HG02678 (cell line): ENCODE data around the gene ACO2.
"Not testable (repeated sequence)": the region's sequence is repeated elsewhere in the genome, so short reads cannot be mapped to it uniquely, and the experiment has no call there.

Source experiments
- ATAC-seq: cut with Tn5 transposase; IDR thresholded peaks from one replicate; pipeline ENCODE4 v1.9.1; 2021; ENCODE audit warnings: mild to moderate bottlenecking, moderate library complexity; ENCODE audit not compliant: unreplicated experiment

Gene ACO2

GRCh38 chr22:41468381-41469217 is at the start of gene ACO2, which contains the start of gene PHF5A:
Gene ACO2 (plus strand): TSS chr22:41469117. CDS start chr22:41469147, 30 bp downstream.
Gene PHF5A (minus strand): TSS chr22:41468692. CDS start chr22:41468653, 39 bp downstream.
- ATAC-seq = peak; percentile 85

- no peak for ATAC-seq
These were observed 43.1 kb upstream of the ACO2 start for GRCh38 chr22:41425660-41426365.

DNA sequence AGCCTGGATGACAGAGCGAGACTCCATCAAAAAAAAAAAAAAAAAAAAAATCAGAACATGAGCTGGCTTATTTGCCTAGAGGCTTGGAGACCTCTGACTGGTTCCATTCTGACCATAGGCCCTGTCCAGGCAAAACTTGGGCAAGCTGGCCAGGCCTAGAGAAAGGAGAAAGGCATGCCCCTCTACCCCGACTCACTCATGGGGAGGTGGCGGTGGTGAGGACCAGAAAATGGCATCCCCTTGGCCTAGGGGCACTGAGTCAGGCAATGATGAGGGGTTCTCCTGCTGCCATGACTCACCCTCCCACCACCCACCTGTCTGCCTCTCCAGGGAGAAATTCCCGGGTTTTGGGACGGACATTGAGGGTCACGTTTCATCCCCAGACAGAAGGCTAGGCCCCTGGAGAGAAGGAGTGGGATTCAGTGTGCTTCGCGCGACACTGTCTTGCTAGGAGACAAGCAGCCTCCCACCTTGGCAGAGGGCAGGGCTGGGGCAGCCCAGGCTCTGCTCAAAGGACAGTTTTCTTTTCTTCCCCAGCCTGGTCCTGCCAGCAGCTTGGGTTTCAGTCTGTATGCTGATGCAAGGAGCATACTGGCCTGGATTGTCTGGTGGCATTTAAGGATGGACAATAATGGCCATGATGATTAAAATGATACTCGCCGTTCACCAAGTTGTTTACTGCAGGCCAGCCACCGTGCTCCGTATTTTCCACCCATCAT is 39.5 kb upstream of the ACO2 start:
- no peak for ATAC-seq

DNA sequence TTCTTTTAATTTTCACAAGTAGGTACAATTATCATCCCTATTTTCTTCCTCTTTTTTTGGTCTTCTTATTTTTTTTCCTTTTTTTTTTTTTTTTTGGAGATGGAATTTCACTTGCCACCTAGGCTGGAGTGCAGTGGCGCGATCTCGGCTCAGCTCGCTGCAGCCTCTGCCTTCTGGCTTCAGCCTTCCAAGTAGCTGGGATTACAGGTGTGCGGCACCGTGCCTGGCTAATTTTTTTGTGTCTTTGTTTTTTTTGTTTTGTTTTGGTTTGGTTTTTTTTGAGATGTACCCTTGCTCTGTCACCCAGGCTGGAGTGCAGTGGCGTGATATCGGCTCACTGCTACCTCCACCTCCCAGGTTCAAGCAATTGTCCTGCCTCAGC is 39.0 kb upstream of the ACO2 start:
- no peak for ATAC-seq

- no peak for ATAC-seq
These were observed 37.3 kb upstream of the ACO2 start for GRCh38 chr22:41431656-41432055.

- not testable (repeated sequence) for ATAC-seq
These were observed 35.4 kb upstream of the ACO2 start for GRCh38 chr22:41433480-41433879.

DNA sequence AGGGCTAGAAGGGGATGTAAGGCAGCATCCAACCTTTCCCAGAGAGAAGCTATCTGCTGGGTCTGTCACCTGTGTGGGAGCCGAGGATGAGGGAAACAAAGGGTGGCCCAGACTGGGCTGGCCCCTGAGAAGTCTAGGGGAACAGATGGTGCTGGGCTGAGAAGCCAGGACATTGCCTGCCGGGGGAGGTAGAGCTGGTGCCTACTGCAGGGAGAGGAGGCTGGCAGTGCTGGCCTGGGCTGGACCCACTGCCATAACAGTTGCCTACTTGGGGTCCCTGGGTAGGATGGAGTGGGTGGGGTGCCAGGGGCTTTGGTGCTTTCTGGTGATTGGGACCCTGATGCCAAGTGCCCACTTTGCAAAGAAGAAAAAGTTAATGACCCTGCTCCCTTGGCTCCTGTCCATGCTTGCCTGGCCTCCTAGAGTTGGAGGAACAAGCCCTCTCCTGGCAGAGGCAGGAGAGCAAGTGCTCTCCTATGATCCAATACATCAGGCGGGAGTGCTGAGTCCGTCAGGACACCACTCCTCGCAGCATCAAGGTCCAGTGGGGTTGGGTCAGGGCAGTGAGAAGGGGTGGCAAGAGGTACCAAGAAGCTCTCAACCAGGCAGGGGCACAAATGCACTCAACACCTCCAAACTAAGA is 34.4 kb upstream of the ACO2 start:
- ATAC-seq = not testable (repeated sequence)

GRCh38 chr22:41435560-41435959 is 33.4 kb upstream of the ACO2 start:
- ATAC-seq = no peak

- no peak for ATAC-seq
These were observed 32.4 kb upstream of the ACO2 start for GRCh38 chr22:41436322-41437113.

DNA sequence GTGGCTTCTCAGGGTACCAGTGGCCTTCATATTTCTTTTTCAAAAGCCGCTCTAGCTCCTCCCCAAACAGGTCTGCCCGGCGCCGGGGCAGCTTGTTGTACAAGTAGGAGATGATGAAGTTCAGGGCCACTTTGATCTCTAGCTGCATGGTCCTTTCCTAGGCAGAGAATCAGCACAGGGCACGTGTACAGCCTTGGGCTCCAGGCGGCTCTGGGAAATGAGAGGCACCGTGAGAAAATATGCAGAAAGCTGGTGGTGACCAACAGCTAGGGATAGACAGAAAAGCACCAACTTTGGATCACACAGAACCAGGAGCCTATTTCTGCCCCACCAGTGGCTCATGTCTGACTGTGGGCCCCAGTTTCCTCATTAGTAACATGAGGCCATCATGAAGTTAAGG is 31.7 kb upstream of the ACO2 start:
- no peak for ATAC-seq

DNA sequence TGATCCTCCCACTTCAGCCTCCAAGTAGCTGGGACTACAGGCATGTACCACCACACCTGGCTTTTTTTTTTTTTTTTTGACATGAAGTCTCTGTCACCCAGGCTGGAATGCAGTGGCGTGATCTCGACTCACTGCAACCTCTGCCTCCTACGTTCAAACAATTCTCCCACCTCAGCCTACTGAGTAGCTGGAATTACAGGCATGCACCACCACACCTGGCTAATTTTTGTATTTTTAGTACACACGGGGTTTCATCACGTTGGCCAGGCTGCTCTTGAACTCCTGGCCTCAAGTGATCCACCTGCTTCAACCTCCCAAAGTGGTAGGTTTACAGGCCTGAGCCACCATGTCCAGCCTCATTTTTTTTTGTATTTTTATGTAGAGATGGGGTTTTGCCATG is 28.4 kb upstream of the ACO2 start:
- not testable (repeated sequence) for ATAC-seq

DNA sequence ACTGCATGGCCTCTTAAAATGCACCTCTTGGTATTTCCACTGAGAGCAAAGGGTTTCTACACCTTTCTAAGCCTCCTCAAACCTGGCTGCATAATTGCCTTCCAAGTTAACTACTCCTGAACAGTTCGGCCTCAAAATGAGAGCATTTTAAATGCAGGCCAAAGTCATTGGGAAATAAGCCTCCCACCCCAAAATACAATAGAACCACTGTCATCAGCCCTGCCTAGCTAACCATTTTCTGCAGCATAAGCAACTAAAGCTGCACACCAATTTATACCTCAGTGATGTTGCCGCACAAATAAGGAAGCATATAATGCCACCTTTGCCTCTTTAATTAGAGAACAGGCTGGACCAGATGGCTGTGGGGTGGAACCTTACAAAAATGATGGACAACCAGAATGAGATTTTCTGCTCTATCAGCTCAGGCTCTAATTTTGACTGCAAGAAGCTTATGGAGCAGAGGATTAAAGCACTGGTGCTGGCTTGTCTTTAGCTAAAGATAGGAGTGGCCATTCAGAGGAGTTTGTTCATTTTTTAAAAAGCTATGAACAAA is 26.6 kb upstream of the ACO2 start:
- no peak for ATAC-seq

DNA sequence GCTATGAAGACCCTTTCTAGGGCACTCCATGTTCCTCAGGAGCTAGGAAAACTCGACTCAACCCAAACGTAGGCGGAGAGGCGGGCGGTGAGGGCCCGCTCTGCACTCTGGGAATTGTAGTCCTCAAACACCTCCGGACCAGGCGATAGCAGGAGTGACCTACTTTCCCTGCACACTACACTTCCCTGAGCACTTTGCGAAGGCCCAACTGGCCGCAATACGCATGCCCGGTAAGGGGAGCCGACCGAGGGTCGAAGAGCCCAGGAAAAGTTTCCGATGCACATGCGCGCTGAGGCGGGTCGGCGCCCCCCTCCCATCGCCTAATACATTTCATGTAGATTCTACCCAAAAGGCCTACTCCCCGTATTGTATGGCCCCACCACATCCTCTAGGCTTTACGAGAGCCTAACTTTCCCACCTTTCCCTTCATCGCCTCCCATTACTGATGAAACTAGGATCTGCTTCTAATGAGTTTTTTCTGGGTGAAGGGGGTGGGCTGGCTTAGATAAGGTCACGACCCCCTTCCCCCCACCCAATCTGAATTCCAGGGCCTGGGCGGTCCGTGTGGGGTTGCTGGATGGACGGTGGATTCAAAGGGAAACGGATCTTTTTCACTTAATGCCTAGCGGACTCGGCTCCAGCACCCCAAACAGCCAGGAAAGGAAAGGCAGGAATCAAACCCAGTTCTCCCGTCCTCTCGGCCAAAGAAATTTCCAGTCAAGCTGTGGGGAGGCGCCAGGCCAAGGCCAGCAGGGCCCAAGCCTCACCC is 24.4 kb upstream of the ACO2 start:
- peak; percentile 57 for ATAC-seq

DNA sequence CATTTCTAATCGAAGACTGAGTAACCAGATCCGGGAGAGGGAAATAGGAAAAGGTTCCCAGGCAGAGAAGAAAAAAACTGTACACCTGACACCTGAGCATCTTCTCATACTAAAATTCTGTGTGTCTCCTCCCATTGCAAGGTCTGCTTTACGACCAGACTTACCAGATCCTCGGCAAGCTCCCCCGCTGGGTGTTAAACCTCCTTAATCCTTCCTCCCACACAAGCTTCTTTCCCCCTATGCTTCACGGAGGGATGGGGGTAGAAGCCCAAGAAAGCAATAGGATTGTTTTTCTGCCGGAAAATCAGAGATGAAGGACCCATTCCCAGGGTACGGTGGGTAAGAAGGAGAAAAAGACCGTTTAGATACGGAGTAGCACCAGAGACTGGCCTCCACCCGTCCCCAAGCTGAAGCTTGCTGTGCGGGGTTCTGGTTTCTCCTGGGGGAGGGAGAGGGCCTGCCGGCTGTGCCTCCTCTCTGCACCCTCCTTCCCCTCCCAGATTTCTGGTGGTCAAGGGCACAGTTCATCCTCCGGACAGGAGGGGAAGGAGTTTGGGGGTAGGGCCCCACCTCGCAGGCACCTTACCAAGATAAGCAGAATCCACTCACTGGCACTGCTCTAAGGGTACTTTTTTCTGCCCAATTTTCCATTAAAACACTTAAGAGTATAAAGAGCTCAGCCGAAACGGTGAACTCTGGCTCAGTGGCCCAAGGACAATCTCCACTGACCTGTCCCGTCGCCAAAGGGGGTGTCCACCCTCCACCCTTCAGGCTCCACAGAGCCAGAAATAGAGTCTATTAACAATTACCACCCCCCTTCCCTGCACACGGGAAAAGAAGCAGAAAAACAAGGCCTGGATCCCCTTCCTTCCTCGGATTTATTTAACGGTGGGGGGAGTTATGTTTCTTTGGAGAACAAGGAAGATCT is 23.5 kb upstream of the ACO2 start:
- ATAC-seq = no peak

DNA sequence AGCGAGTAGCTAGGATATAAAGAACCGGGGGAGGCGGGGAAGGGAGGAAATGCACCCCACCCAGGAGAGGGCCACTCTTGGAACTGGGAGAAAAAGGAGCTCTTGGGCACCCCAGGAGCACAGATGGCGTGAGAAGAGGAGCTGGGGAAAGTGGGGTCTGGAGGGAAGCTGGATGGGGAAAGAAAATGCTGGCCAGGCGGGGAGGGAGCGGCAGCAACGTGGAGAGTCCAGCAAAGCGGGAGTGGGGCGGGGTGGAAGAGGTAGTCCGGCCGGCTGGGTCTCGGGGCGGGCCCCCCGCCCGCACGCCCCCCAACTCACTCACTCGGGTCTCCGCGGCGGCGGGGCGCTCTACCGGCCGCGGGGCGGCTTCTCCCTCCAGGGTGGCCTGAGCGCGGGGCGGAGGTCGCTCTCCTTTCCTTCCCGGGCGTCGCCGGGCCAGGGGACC is 22.8 kb upstream of the ACO2 start:
- ATAC-seq = no peak

GRCh38 chr22:41446639-41447434 is 22.1 kb upstream of the ACO2 start, which contains the start of gene TOB2:
Gene TOB2 (minus strand): TSS chr22:41446801. CDS start chr22:41437345, 9,456 bp downstream.
- ATAC-seq = peak; percentile 41
